Mucosa of rectum (tissue), 2 donors: ENCODE measurements around the gene PHLDB1.
"Not testable (repeated sequence)": the region's sequence is repeated elsewhere in the genome, so short reads cannot be mapped to it uniquely, and the experiment has no call there.

Experiments
- H3K27ac ChIP-seq, 2 donors: one replicate each; pipeline ENCODE4 v1.7.0; 2013; ENCODE audit warnings: inconsistent platforms in 2 of 2, low read depth in 2 of 2, low read length in 2 of 2
- H3K27me3 ChIP-seq, 2 donors: one replicate each; pipeline ENCODE4 v1.7.0; 2013; ENCODE audit warnings: low read length in 2 of 2; ENCODE audit not compliant: control insufficient read depth in 2 of 2, insufficient read depth in 2 of 2
- H3K36me3 ChIP-seq, 2 donors: one replicate each; pipeline ENCODE4 v1.7.0; 2013; ENCODE audit warnings: low read length in 2 of 2; ENCODE audit not compliant: control insufficient read depth in 2 of 2, insufficient read depth in 2 of 2
- H3K4me1 ChIP-seq, 2 donors: one replicate each; pipeline ENCODE4 v1.7.0; 2013; ENCODE audit warnings: low read length in 2 of 2, mild to moderate bottlenecking in 1 of 2; ENCODE audit not compliant: control insufficient read depth in 2 of 2, insufficient read depth in 2 of 2
- H3K4me3 ChIP-seq, 2 donors: one replicate each; pipeline ENCODE4 v1.7.0; 2013; ENCODE audit warnings: low read length in 2 of 2
- H3K9ac ChIP-seq, 2 donors: one replicate each; pipeline ENCODE4 v1.7.0; 2013; ENCODE audit warnings: low read length in 2 of 2, low read depth in 1 of 2, mild to moderate bottlenecking in 1 of 2
- H3K9me3 ChIP-seq, 2 donors: one replicate each; pipeline ENCODE4 v1.7.0; 2013; ENCODE audit warnings: low read length in 2 of 2; ENCODE audit not compliant: control insufficient read depth in 2 of 2
- donor health status: healthy.
- donor health status: Normal muscosa, but diverticular disease.

The PHLDB1 gene

DNA sequence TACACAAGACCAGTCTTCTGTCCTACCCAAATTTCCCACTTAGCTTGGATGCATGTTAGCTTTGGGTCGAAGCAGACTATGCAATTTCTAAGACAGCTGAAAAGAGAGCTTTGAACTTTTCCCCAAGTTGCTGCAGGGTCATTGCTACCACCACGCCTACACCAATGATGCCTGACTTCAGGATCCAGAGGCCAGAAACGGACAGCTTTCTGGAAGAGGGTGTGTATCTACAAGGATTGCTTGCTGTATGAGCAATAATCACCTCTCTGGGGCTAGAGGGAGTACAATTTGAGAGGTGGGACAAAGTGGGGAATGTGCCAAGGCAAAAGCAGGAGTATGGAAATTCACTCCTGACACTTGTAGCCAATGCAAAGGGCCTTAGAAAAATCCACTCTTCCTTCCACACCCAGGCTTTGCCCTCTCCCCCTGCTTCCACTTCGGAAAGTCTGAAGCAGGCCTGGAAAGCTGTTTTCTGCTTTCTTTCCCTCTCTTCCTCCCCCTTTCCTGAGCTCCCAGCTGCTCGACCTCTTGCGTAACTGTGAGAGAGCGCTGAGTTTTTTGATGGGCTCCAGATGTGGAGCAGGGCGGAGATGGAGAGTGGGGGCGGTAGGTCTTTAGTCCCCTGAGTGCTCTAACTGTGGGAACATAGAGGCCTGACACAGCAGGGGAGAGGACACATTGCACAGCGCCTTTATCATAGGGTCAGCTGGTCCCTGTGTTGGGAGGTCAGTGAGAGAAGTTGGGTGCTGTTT lies 2.1 kb upstream of the PHLDB1 start:
- H3K27me3 ChIP-seq = peaks cover 8 to 21% of the 10 kb centered on the region in 2 donors
- H3K27ac ChIP-seq = peak overlapping the region; percentile 75 to 78
- no peaks in the 10 kb centered on the region for H3K9me3 ChIP-seq
- peak overlapping the region in 1 of 2 donors; percentile 31 for H3K4me3 ChIP-seq
- H3K36me3 ChIP-seq = peaks cover 18 to 19% of the 10 kb centered on the region in 2 donors
- H3K4me1 ChIP-seq = peaks cover 28 to 40% of the 10 kb centered on the region in 2 donors
- peak overlapping the region in 1 of 2 donors; percentile 19 for H3K9ac ChIP-seq

DNA sequence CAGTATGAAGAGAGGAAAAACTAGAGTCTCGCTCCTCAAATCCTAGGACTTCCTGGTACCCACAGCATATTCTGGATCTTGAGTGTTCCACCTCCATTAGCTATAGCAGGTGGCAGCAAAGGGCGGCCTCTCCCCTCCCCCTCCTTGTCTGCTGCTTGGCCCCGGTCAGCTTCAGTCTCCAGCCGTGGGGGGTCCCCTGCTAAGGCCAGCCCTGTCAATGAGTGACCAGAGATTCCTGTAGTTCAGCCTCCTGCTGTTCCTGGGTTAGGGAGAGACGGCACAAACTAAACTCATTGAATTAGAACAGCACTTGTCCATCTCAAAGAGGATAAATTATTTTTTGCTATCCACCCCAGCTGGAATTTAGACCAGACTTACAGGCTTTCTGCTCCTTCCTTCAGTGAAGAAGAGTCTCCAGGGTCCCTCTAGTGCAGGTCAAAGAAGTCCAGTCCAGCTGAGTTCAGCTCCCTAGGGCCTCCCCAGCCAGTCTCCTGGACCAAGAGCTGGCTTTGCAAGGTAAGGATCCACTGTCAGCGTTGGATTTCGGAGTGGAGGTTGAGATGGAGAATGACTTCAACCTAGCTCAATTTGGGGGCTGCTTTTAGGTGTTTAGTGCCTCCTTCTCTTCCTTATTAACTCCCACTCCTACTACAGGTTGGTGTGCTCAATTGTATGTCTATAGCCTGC lies 1.1 kb upstream of the PHLDB1 start:
- H3K4me3 ChIP-seq = no peak overlapping the region
- peak overlapping the region in 1 of 2 donors; percentile 6 for H3K9ac ChIP-seq
- peaks cover 12% of the 10 kb centered on the region in 2 donors for H3K36me3 ChIP-seq
- peaks cover 11 to 24% of the 10 kb centered on the region in 2 donors for H3K27me3 ChIP-seq
- peaks cover 32 to 44% of the 10 kb centered on the region in 2 donors for H3K4me1 ChIP-seq
- peak overlapping the region; percentile 74 to 78 for H3K27ac ChIP-seq
- H3K9me3 ChIP-seq = no peaks in the 10 kb centered on the region

DNA sequence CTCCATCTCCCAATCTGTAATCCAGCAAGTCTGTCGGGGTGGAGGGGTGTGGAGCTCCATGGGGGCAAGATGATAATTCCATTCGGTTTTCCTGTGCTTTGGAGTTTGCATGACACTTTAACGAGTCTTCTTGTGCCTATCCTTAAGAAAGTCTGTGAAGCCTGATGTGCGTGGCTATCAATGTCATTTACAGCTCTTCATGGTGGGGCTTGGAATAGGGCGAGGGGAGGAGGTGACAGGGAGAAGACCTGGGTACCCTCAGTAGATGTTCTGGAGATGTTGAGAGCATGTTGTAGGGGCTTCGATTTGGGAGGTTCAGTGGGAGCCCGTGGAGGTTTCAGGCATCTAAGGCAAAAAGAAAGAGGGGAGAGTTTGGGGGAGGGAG lies 579 bp upstream of the PHLDB1 start:
- H3K9ac ChIP-seq = no peak overlapping the region
- no peaks in the 10 kb centered on the region for H3K9me3 ChIP-seq
- H3K27me3 ChIP-seq = peaks cover 11 to 24% of the 10 kb centered on the region in 2 donors
- H3K36me3 ChIP-seq = peaks cover 7% of the 10 kb centered on the region in 2 donors
- peak overlapping the region; percentile 74 to 78 for H3K27ac ChIP-seq
- H3K4me3 ChIP-seq = no peak overlapping the region
- peaks cover 32 to 44% of the 10 kb centered on the region in 2 donors for H3K4me1 ChIP-seq

DNA sequence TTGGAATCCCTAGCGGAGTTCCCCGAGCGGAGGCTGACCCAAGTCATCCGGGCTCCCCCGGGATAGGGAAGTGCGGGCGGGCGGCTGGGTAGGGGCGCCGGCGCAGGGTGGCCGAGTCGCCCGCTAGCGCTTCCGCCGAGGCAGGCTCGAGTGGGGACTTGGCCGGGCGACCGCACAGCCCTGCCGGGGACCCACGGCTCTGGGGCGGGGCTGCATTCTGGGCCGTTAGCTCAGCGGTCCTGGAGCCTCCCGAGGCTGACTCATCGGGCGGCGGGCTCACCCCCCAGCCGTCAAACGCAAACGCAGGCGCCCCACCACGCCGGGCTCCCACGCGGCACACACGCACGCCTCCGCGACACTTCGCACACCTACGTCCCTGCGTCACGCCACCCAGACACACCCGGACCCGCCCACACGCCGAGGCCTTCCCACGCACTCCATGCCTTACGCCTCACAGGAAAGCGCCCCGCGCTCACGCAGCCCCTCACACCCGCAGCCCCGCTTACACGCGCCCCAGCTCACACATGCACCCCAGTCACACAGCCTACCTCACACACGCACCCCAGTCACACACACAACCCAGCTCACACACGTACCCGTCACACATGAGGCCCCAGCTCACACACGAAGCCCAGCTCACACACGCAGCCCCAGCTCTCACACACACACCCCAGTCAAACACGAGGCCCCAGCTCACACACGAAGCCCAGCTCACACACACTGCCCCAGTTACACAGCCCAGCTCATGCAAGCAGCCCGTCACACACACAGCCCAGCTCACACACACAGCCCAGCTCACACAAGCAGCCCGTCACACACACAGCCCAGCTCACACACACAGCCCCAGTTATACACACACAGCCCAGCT lies 1.2 kb downstream of the PHLDB1 start:
- peak overlapping the region; percentile 82 to 89 for H3K27ac ChIP-seq
- peaks cover 36 to 47% of the 10 kb centered on the region in 2 donors for H3K4me1 ChIP-seq
- H3K4me3 ChIP-seq = peak overlapping the region; percentile 69 to 72
- H3K9me3 ChIP-seq = no peaks in the 10 kb centered on the region
- peak overlapping the region; percentile 41 to 76 for H3K9ac ChIP-seq
- H3K27me3 ChIP-seq = peaks cover 14 to 24% of the 10 kb centered on the region in 2 donors
- H3K36me3 ChIP-seq = no peaks in the 10 kb centered on the region

DNA sequence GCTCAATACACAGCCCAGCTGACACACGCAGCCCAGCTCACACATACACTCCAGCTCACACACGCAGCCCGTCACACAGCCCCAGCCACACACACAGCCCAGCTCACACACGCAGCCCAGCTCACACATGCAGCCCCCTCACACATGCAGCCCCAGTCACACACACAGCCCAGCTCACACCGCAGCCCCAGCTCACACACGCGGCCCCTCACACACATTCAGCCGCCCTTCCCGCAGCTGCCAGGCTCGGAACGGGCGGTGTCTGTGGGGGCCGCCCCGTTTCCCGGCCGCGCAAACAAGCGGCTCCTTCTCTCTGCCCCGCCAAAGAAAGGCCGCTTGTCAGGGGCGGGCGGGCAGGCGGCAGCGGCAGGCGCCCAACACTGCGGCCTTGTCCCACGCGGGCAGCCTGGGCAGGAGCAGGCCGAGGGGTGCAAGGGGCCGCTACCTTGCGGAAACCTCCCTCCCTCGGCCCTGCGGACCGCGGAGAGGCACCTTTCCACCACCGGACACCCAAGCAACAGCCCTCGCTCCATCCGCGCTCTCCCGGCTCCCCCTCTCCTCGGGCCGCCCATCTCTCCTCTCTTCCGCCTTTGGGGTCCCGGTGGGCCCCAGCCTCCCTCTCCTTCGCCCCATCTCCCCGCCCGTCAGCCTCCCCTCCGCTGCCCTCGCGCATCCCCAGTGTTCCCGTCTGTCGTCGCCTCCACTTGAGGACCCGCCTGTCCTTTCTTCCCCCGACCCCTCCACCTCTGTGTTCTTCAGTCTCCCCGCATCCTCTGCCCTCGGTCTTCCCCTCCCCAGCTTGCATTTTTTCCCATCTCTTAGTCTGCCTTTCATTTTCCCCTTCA lies 2.2 kb downstream of the PHLDB1 start:
- H3K27ac ChIP-seq = peak overlapping the region; percentile 82 to 89
- peak overlapping the region; percentile 5 to 32 for H3K9ac ChIP-seq
- H3K4me3 ChIP-seq = peak overlapping the region; percentile 69 to 72
- peaks cover 14 to 24% of the 10 kb centered on the region in 2 donors for H3K27me3 ChIP-seq
- peaks cover 0 to 4% of the 10 kb centered on the region in 2 donors for H3K36me3 ChIP-seq
- H3K4me1 ChIP-seq = peaks cover 35 to 42% of the 10 kb centered on the region in 2 donors
- H3K9me3 ChIP-seq = no peaks in the 10 kb centered on the region

DNA sequence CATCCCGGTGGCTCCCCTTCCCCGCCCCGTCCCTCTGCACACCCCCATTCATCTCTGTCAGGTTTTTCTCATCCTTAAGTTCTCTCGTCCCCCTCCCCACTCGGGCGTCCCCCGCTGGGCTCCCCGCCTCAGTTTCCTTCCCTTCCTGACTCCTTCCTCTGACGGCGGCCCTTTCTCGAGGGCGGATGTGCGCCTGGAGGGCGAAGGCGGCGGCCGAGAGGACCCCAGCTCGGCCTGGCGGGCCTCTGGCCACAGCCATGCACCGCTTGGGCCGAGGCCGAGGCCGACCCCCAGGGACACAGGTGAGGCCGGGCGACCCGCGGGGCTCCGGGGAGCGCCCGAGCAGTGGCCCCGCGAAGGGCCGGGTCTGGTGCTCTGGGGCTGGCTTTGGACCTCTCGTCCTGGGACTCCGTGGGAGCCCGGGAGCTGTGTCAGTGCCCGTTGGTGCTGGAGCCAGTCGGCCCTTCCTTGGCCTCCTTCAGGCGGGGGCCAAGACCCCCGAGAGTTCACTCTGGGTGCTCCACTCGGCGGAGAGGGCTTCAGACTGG lies 2.9 kb downstream of the PHLDB1 start:
- Histone ChIP-seq H3K9me3 (no peaks in the 10 kb centered on the region), H3K4me1 (peaks cover 29 to 35% of the 10 kb centered on the region in 2 donors), H3K9ac (peak overlapping the region; percentile 5 to 52), H3K27me3 (peaks cover 14 to 24% of the 10 kb centered on the region in 2 donors), H3K27ac (peak overlapping the region; percentile 43 to 82), H3K36me3 (peaks cover 0 to 7% of the 10 kb centered on the region in 2 donors), H3K4me3 (peak overlapping the region; percentile 44 to 56)

DNA sequence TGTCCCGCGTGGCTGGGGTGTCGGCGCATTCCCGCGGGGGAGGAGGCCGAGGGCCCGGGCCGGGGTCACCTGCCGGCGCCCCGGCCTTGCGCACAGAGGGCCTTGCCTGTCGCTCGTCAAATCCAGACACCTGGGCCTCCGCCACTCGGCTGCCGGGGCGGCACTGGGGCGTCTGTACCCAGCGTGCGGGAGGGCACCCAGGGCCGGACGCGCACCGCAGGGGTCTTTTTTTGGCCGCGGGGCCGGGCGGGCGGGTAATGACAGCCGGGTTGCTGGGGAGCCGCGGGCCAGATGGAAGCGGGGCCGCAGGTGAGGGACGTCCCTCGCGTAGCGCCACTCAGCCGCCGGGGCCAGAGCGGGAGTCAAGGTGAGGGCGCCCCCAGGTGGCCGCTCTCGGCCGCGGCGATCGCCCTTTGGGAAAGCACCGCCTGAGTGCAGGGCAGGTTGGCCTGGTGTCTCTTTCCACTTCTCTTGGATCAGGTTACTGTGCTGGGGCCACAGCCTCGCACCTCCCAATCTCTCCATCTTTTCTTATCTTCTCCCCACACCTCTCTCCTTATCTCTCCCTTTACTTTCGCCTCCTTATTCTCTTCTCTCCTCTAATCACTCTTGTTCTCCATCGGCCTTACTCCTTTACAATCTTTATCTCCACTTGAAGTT lies 3.5 kb downstream of the PHLDB1 start:
- H3K9ac ChIP-seq = peak overlapping the region; percentile 14 to 52
- no peaks in the 10 kb centered on the region for H3K9me3 ChIP-seq
- peak overlapping the region; percentile 44 to 56 for H3K4me3 ChIP-seq
- peaks cover 29 to 34% of the 10 kb centered on the region in 2 donors for H3K4me1 ChIP-seq
- peaks cover 14 to 24% of the 10 kb centered on the region in 2 donors for H3K27me3 ChIP-seq
- H3K27ac ChIP-seq = peak overlapping the region; percentile 43 to 82
- peaks cover 0 to 7% of the 10 kb centered on the region in 2 donors for H3K36me3 ChIP-seq

DNA sequence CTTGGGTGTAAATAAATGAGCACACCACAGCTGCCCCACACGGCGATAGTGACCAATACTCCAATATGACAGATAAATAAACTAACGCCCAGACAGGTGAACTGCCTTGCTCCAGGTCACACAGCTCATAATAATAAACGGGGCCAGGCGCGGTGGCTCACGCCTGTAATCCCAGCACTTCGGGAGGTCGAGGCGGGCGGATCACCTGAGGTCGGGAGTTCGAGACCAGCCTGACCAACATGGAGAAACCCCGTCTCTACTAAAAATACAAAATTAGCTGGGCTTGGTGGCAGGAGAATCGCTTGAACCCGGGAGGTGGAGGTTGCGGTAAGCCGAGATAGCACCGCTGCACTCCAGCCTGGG lies 4.0 kb downstream of the PHLDB1 start:
- H3K36me3 ChIP-seq, H3K4me3 ChIP-seq, H3K9me3 ChIP-seq: not testable (repeated sequence)
- H3K27me3 ChIP-seq = peaks cover 14 to 24% of the 10 kb centered on the region in 2 donors
- H3K4me1 ChIP-seq = peaks cover 25 to 29% of the 10 kb centered on the region in 2 donors
- peak overlapping the region in 1 of 2 donors; percentile 11 for H3K27ac ChIP-seq
- peak overlapping the region in 1 of 2 donors; percentile 14 for H3K9ac ChIP-seq
